Ishikawa (cell line): ENCODE measurements around the gene TCF4.

Experiments
- CEBPB ChIP-seq: IDR thresholded peaks from 2 replicates; pipeline ENCODE4 v1.6.1; 2012
- CREB1 ChIP-seq: IDR thresholded peaks from 2 replicates; pipeline ENCODE4 v1.6.1; 2012; ENCODE audit warnings: low read depth
- EGR1 ChIP-seq: IDR thresholded peaks from 2 replicates; pipeline ENCODE4 v1.6.1; 2012
- EP300 ChIP-seq: IDR thresholded peaks from 2 replicates; pipeline ENCODE4 v1.6.1; 2012; ENCODE audit warnings: borderline replicate concordance
- FOXM1 ChIP-seq: IDR thresholded peaks from 2 replicates; pipeline ENCODE4 v1.6.1; 2012; ENCODE audit warnings: low read depth, borderline replicate concordance
- NFIC ChIP-seq: IDR thresholded peaks from 2 replicates; pipeline ENCODE4 v1.6.1; 2012
- RAD21 ChIP-seq: IDR thresholded peaks from 2 replicates; pipeline ENCODE4 v1.6.1; 2012; ENCODE audit warnings: low read depth
- TAF1 ChIP-seq: IDR thresholded peaks from 2 replicates; pipeline ENCODE4 v1.6.1; 2012; ENCODE audit warnings: low read depth, mild to moderate bottlenecking
- TCF12 ChIP-seq: IDR thresholded peaks from 2 replicates; pipeline ENCODE4 v1.6.1; 2012; ENCODE audit warnings: low read depth
- TEAD4 ChIP-seq: IDR thresholded peaks from 2 replicates; pipeline ENCODE4 v1.6.1; 2012
- YY1 ChIP-seq: IDR thresholded peaks from 2 replicates; pipeline ENCODE4 v1.6.1; 2012; ENCODE audit warnings: low read depth
- ZBTB7A ChIP-seq: IDR thresholded peaks from 2 replicates; pipeline ENCODE4 v1.6.1; 2012; ENCODE audit warnings: low read depth
- TF ChIP-seq, protein P1 (sequence below): IDR thresholded peaks from 2 replicates; pipeline ENCODE4 v1.6.1; 2012
- TF ChIP-seq, protein P2 (sequence below): IDR thresholded peaks from 2 replicates; pipeline ENCODE4 v1.6.1; 2012
- TF ChIP-seq, protein P3 (sequence below): IDR thresholded peaks from 2 replicates; pipeline ENCODE4 v1.6.1; 2012; ENCODE audit warnings: low read depth, mild to moderate bottlenecking

The TCF4 gene

DNA sequence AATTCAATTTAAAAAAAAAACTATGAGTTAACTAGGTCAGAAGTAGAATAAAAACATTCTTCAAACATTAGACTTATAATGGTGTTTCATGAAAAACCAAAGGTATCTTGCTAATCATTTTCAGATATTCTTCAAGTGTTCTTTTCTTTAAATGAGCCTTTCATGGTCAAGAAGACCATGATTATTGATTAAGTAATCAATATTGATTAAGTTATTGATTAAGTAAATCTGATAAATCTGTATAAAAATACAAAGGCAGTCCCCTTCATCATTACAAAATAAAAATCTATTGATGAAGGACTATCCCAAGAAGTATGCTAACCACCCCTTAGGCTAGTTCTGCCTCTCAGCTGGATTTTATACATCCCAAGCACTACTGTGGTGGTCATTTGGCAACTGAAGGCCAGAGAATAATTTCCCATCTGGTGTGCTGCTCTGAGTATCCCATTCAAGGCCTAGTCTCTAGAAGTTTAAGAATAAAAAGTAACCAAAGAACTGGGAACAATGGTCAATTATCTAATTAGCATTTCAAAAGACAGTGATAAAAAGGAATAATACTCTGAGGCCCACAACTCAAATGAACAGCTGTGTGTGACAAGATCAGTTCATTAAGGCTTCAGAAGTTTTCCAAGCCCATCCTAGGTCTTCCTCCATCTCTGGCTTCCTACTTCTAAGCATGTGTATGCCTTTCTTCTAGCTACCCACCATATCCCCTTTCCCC lies 63.5 kb downstream of the TCF4 start:
- TF ChIP-seq EP300: no peak
- no peak for TF ChIP-seq YY1
- TF ChIP-seq CEBPB: no peak
- no peak for TF ChIP-seq TCF12
- TF ChIP-seq, protein P1, sequence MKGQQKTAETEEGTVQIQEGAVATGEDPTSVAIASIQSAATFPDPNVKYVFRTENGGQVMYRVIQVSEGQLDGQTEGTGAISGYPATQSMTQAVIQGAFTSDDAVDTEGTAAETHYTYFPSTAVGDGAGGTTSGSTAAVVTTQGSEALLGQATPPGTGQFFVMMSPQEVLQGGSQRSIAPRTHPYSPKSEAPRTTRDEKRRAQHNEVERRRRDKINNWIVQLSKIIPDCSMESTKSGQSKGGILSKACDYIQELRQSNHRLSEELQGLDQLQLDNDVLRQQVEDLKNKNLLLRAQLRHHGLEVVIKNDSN: no peak
- TF ChIP-seq TEAD4: no peak

DNA sequence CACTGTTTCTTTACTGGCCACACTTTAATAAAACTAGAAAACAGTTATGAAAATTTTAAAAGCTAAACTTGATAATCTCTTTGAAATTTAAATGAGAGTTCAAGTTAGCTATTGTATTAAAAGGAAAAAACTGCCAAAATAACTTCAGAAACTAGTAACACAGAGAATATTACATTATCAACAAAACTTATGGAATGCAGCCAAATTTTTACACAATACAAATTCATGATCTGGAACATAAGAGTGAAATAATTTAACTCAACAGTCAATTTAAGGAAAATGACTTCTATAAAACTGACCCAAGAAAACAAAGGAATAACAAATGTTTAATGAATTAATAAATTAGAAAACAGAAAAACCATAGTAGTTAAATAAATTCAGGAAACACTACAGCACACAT lies 65.0 kb downstream of the TCF4 start:
- TF ChIP-seq CEBPB (no peak), TAF1 (no peak), EP300 (no peak), YY1 (no peak), TEAD4 (no peak), EGR1 (no peak), ZBTB7A (no peak), TCF12 (no peak), CREB1 (no peak), FOXM1 (no peak), RAD21 (no peak), NFIC (no peak)
- TF ChIP-seq, protein P2, sequence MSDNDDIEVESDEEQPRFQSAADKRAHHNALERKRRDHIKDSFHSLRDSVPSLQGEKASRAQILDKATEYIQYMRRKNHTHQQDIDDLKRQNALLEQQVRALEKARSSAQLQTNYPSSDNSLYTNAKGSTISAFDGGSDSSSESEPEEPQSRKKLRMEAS: no peak
- TF ChIP-seq, protein P3, sequence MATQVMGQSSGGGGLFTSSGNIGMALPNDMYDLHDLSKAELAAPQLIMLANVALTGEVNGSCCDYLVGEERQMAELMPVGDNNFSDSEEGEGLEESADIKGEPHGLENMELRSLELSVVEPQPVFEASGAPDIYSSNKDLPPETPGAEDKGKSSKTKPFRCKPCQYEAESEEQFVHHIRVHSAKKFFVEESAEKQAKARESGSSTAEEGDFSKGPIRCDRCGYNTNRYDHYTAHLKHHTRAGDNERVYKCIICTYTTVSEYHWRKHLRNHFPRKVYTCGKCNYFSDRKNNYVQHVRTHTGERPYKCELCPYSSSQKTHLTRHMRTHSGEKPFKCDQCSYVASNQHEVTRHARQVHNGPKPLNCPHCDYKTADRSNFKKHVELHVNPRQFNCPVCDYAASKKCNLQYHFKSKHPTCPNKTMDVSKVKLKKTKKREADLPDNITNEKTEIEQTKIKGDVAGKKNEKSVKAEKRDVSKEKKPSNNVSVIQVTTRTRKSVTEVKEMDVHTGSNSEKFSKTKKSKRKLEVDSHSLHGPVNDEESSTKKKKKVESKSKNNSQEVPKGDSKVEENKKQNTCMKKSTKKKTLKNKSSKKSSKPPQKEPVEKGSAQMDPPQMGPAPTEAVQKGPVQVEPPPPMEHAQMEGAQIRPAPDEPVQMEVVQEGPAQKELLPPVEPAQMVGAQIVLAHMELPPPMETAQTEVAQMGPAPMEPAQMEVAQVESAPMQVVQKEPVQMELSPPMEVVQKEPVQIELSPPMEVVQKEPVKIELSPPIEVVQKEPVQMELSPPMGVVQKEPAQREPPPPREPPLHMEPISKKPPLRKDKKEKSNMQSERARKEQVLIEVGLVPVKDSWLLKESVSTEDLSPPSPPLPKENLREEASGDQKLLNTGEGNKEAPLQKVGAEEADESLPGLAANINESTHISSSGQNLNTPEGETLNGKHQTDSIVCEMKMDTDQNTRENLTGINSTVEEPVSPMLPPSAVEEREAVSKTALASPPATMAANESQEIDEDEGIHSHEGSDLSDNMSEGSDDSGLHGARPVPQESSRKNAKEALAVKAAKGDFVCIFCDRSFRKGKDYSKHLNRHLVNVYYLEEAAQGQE: no peak
- TF ChIP-seq, protein P1: no peak

DNA sequence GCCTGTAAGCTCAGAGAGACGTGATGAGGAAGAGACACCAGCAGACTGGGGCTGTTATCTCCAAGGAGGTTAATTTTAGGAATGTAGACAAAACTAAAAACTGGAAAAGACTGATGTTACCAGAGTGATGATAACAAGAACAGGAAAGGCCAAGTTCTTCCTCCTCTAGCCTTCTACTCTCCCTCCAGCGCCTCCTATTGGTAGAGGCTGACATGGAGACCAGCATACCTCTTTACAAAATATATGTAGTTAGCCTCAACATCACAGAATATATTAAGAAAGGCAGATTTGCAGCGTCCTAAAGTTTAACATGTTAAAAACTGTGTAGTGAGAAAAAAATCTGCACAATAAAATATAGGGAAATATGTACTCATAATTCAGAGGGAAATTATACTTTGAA lies 66.0 kb downstream of the TCF4 start:
- TF ChIP-seq, protein P2: no peak
- TF ChIP-seq TEAD4 (no peak), EGR1 (no peak), TCF12 (no peak), ZBTB7A (no peak), CREB1 (no peak), YY1 (no peak), NFIC (no peak), EP300 (no peak), RAD21 (no peak), FOXM1 (no peak), CEBPB (no peak), TAF1 (no peak)
- TF ChIP-seq, protein P1: no peak
- TF ChIP-seq, protein P3: no peak

DNA sequence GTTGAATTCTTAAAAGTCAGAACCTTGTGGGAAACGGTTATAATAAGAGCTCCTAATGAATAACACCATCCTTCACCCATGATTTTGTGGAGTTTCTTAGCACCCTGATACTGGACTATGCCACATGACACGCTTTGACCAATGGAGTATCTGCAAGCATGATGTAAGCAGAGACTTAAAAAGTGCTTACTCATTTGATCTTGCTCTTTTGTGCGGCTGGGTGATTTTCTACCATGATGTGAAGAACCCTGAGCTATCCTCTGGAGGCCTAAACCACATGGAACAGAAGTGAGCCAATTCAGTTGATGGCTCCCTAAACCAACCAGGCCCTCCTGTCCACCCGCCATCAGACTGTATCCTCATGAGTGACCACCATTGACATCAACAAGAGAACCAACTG lies 70.9 kb downstream of the TCF4 start:
- TF ChIP-seq YY1: no peak
- TF ChIP-seq TEAD4: no peak
- TF ChIP-seq EGR1: no peak
- TF ChIP-seq NFIC: no peak
- TF ChIP-seq, protein P3: no peak
- TF ChIP-seq CREB1: no peak
- TF ChIP-seq, protein P2: no peak
- TF ChIP-seq RAD21: no peak
- TF ChIP-seq FOXM1: no peak
- TF ChIP-seq, protein P1: no peak
